ENCODE measurements around the gene USO1.

The USO1 gene

GRCh38 chr4:75831856-75832405, 107.6 kb downstream of the USO1 start:
- no peak for ATAC-seq
- TF ChIP-seq ESRRG (CRISPR knock-in tag; IDR thresholded peaks at IDR 0.05) (no peak), ZC3H10 (CRISPR knock-in tag; IDR thresholded peaks at IDR 0.05) (no peak), GLIS3 (CRISPR knock-in tag; IDR thresholded peaks at IDR 0.05) (no peak), CSDC2 (CRISPR knock-in tag; IDR thresholded peaks at IDR 0.05) (no peak), PPARA (CRISPR knock-in tag; IDR thresholded peaks at IDR 0.05; ENCODE audit: borderline replicate concordance) (no peak), OSR1 (CRISPR knock-in tag; IDR thresholded peaks at IDR 0.05) (no peak), TCF4 (CRISPR knock-in tag; IDR thresholded peaks at IDR 0.05; ENCODE audit: borderline replicate concordance) (no peak), ZFP3 (CRISPR knock-in tag; IDR thresholded peaks at IDR 0.05) (no peak), CREB5 (CRISPR knock-in tag; IDR thresholded peaks at IDR 0.05; ENCODE audit: low read depth) (no peak), TSHZ2 (CRISPR knock-in tag; IDR thresholded peaks at IDR 0.05) (no peak), ARNTL (CRISPR knock-in tag; IDR thresholded peaks at IDR 0.05; ENCODE audit: borderline replicate concordance, low read depth) (no peak), TOX (CRISPR knock-in tag; IDR thresholded peaks at IDR 0.05; ENCODE audit: borderline replicate concordance) (no peak), SNAI2 (CRISPR knock-in tag; IDR thresholded peaks at IDR 0.05) (no peak)
- TF ChIP-seq, protein P1, sequence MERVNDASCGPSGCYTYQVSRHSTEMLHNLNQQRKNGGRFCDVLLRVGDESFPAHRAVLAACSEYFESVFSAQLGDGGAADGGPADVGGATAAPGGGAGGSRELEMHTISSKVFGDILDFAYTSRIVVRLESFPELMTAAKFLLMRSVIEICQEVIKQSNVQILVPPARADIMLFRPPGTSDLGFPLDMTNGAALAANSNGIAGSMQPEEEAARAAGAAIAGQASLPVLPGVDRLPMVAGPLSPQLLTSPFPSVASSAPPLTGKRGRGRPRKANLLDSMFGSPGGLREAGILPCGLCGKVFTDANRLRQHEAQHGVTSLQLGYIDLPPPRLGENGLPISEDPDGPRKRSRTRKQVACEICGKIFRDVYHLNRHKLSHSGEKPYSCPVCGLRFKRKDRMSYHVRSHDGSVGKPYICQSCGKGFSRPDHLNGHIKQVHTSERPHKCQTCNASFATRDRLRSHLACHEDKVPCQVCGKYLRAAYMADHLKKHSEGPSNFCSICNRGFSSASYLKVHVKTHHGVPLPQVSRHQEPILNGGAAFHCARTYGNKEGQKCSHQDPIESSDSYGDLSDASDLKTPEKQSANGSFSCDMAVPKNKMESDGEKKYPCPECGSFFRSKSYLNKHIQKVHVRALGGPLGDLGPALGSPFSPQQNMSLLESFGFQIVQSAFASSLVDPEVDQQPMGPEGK (CRISPR knock-in tag; IDR thresholded peaks at IDR 0.05; ENCODE audit: borderline replicate concordance): no peak
- TF ChIP-seq, protein P2, sequence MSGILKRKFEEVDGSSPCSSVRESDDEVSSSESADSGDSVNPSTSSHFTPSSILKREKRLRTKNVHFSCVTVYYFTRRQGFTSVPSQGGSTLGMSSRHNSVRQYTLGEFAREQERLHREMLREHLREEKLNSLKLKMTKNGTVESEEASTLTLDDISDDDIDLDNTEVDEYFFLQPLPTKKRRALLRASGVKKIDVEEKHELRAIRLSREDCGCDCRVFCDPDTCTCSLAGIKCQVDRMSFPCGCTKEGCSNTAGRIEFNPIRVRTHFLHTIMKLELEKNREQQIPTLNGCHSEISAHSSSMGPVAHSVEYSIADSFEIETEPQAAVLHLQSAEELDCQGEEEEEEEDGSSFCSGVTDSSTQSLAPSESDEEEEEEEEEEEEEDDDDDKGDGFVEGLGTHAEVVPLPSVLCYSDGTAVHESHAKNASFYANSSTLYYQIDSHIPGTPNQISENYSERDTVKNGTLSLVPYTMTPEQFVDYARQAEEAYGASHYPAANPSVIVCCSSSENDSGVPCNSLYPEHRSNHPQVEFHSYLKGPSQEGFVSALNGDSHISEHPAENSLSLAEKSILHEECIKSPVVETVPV (CRISPR knock-in tag; IDR thresholded peaks at IDR 0.05): no peak

GRCh38 chr4:75834095-75834771, 109.9 kb downstream of the USO1 start:
- no peak for ATAC-seq
- TF ChIP-seq ZNF565 (CRISPR knock-in tag; conservative IDR thresholded peaks at IDR 0.05; ENCODE audit: low read depth): no peak
- TF ChIP-seq, protein P2 (CRISPR knock-in tag; IDR thresholded peaks at IDR 0.05): no peak
- no peak for TF ChIP-seq TCF4 (CRISPR knock-in tag; IDR thresholded peaks at IDR 0.05; ENCODE audit: borderline replicate concordance)
- TF ChIP-seq ZNF70 (CRISPR knock-in tag; IDR thresholded peaks at IDR 0.05): no peak
- TF ChIP-seq ZC3H10 (CRISPR knock-in tag; IDR thresholded peaks at IDR 0.05): no peak
- TF ChIP-seq ISL1 (CRISPR knock-in tag; IDR thresholded peaks at IDR 0.05): no peak
- TF ChIP-seq TSHZ2 (CRISPR knock-in tag; IDR thresholded peaks at IDR 0.05): no peak
- TF ChIP-seq OSR1 (CRISPR knock-in tag; IDR thresholded peaks at IDR 0.05): no peak
- TF ChIP-seq, protein P1 (CRISPR knock-in tag; IDR thresholded peaks at IDR 0.05; ENCODE audit: borderline replicate concordance): no peak
- no peak for TF ChIP-seq CSDC2 (CRISPR knock-in tag; IDR thresholded peaks at IDR 0.05)
- no peak for TF ChIP-seq ZFP30 (CRISPR knock-in tag; IDR thresholded peaks at IDR 0.05)
- no peak for TF ChIP-seq TOX (CRISPR knock-in tag; IDR thresholded peaks at IDR 0.05; ENCODE audit: borderline replicate concordance)
- TF ChIP-seq ZNF8 (CRISPR knock-in tag; IDR thresholded peaks at IDR 0.05): no peak
- TF ChIP-seq ARNTL (CRISPR knock-in tag; IDR thresholded peaks at IDR 0.05; ENCODE audit: borderline replicate concordance, low read depth): no peak
